ENCODE results near the gene LRP2BP.

LRP2BP gene

DNA sequence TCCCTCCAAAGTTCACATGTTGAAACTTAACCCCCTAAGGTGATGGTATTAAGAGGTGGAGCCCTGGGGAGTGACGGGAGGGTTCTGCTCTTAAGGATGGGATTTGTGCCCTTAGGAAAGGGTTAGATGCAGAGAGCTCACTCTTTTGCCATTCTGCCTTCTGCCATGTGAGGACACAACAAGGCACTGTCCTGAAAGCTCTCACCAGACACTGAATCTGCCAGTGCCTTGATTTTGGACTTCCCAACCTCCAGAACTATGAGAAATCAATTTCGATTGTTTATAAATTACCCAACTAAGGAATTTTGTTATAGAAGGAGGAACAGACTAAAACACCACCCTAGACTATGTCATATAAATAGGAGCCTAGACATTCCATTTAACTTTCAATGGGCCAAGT, 11.7 kb downstream of the LRP2BP start:
- H3K4me1 Mint-ChIP-seq (ENCODE audit: low read depth), result no peaks in the 10 kb centered on the region
- H3K4me3 Mint-ChIP-seq, result no peak overlapping the region
- peaks cover 13% of the 10 kb centered on the region for H3K9me3 Mint-ChIP-seq
- peaks cover 43% of the 10 kb centered on the region for H3K27me3 Mint-ChIP-seq
- H3K27ac Mint-ChIP-seq, result no peak overlapping the region
- intact Hi-C loops (cut with micrococcal nuclease), result no loop called here
- H3K36me3 Mint-ChIP-seq (ENCODE audit: low read depth), result no peaks in the 10 kb centered on the region

DNA sequence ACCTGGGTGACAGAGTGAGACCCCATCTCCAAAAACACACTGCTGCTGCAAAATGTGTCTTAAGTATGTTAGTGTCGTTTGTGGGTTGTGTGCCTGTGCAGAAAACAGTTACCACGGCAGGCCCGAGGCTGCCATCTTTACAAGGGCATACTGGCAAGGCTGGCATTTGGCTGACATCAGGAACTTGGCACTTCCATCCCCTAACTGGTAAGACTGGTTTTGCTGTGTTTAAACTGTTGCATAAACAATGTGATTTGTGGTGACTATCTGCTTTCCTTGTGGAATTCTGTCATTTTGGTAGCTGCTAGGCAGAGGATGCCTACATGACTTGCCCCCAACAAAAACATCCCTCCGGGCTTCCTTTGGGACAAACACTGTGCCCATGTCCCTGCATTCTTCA, 12.3 kb downstream of the LRP2BP start:
- no peak overlapping the region for H3K4me3 Mint-ChIP-seq
- no peaks in the 10 kb centered on the region for H3K36me3 Mint-ChIP-seq (ENCODE audit: low read depth)
- no peaks in the 10 kb centered on the region for H3K4me1 Mint-ChIP-seq (ENCODE audit: low read depth)
- peaks cover 43% of the 10 kb centered on the region for H3K27me3 Mint-ChIP-seq
- intact Hi-C loops (cut with micrococcal nuclease), result no loop called here
- no peak overlapping the region for H3K27ac Mint-ChIP-seq
- H3K9me3 Mint-ChIP-seq, result peaks cover 13% of the 10 kb centered on the region

DNA sequence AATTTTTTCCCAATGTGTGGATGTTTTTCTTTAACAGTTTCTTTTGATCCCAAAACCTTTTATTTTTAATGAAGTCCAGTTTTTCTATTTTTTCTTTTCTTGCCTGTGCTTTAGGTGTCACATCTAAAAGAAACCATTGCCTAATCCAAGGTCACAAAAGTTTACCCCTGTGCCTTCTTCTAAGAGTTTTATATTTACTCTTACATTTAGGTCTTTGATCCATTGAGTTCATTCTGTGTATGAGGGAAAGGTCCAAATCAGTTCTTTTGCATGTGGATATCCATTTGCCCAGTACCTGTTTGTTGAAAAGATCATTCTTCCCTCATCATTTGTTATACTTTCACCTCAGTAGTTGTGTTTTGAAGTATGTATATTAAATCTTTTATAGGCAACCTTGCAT, 13.0 kb downstream of the LRP2BP start:
- Mint-ChIP-seq H3K4me1 (ENCODE audit: low read depth) (no peaks in the 10 kb centered on the region), H3K27ac (no peak overlapping the region), H3K4me3 (no peak overlapping the region), H3K9me3 (peaks cover 13% of the 10 kb centered on the region), H3K36me3 (ENCODE audit: low read depth) (no peaks in the 10 kb centered on the region), H3K27me3 (peaks cover 39% of the 10 kb centered on the region)
- intact Hi-C loops (cut with micrococcal nuclease), result no loop called here

DNA sequence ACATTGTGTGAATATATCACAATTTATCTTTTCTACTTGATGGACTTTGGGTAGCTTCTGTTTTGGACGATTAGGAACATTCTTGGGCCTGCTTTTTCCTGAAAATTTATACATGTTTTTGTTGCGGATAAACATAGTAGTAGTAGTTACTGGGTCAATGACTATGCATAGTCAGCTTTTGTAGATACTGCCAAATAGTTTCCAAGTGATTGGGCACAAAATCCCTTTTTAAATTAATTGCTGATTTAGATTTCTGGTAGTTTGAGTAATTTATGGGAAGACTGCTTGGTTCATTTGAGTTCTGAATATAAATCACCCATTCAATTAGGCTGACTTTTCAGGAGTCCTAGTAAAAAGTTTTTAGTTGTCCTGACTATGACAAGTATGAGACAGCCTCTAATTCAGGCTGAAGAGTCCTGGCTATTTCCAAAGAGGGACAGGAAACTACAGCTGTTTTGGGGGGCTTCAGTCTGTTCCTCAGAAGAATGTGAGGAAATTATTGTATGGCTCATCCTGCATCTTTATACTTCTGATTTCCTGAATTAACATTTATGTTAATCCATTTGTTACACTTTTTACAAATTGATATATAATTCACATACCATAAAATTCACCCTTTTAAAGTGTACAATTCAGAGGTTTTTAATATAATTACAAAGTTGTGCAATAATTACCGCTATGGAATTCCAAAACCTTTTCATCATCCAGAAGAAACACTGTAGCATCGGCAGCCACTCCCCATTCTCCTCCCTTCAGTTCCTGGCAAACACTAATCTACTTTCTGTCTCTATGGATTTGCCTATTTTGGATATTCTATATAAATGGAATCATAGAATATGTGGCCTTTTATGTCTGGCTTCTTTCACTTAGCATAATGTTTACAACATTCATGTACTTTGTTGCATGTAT, 14.2 kb downstream of the LRP2BP start:
- no peak overlapping the region for H3K4me3 Mint-ChIP-seq
- H3K4me1 Mint-ChIP-seq (ENCODE audit: low read depth), result no peaks in the 10 kb centered on the region
- no peaks in the 10 kb centered on the region for H3K36me3 Mint-ChIP-seq (ENCODE audit: low read depth)
- intact Hi-C loops (cut with micrococcal nuclease), result no loop called here
- no peak overlapping the region for H3K27ac Mint-ChIP-seq
- H3K9me3 Mint-ChIP-seq, result peaks cover 13% of the 10 kb centered on the region
- H3K27me3 Mint-ChIP-seq, result peaks cover 31% of the 10 kb centered on the region

DNA sequence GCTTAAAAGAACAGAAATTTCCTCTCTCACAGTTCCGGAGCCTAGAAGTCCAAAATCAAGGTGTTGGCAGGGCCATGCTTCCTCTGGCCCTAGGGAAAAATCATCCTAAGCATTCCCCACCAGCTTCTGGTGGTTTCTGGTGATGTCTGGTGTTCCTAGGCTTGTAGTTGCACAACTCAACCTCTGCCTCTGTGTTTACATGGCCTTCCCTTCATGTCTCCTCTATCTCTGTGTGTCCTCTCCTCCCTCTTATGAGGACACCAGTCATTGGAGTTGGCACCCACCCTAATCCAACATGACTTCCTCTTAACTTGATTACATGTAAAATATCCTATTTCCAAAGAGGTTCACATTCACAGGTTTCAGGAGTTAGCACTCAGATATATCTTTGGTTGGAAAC, 15.4 kb downstream of the LRP2BP start:
- intact Hi-C loops (cut with micrococcal nuclease), result no loop called here

DNA sequence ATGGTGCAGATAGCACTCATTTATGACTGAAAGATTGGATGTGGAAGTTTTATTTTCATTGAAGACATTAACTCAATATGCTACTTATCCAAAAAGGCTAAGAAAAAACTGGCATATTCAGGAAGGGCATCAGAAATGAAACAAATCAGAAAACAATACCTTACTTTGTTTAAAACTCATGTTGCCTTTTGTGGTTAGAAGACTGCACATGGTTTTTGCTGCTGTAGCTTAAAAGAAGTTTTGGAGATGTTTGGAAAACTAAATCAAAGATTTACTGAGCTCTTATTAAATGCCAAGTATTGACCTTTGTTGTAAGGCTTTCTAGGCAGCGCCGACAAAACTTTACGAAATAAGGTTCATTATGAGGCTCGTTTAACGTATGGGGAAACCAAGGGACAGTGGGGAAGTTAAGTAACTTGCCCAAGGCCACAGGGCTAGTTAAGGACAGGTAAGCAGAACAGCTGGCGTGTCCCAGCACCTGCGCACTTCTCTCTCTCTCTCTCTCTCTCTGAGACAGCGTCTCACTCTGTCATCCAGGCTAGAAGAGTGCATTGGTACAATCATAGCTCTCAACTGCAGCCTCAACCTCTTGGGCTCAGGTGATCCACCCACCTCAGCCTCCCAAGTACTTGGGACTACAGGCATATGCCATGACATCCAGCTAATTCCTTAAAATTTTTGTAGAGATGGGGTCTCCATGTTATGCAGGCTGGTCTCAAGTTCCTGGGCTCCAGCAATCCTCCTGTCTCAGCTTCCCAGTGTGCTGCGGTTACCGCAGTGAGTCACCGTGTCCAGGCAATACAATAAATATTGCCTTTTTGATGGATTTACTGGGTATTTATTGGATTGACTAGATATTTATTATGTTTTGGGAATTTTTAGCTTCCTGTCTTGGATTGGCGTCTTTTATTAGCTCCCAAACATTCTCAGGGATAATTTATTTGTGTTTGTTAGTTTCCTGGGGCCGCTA, 16.1 kb downstream of the LRP2BP start:
- Mint-ChIP-seq H3K4me1 (ENCODE audit: low read depth) (peaks cover 4% of the 10 kb centered on the region), H3K36me3 (ENCODE audit: low read depth) (no peaks in the 10 kb centered on the region), H3K4me3 (no peak overlapping the region), H3K27me3 (peaks cover 20% of the 10 kb centered on the region), H3K27ac (no peak overlapping the region), H3K9me3 (peaks cover 13% of the 10 kb centered on the region)
- intact Hi-C loops (cut with micrococcal nuclease), result no loop called here

More for the DNA sequence above, 15.4 kb downstream of the LRP2BP start:
- no peak overlapping the region for H3K4me3 Mint-ChIP-seq
- H3K36me3 Mint-ChIP-seq (ENCODE audit: low read depth), result no peaks in the 10 kb centered on the region
- peaks cover 22% of the 10 kb centered on the region for H3K27me3 Mint-ChIP-seq
- H3K4me1 Mint-ChIP-seq (ENCODE audit: low read depth), result no peaks in the 10 kb centered on the region
- no peak overlapping the region for H3K27ac Mint-ChIP-seq
- peaks cover 13% of the 10 kb centered on the region for H3K9me3 Mint-ChIP-seq

DNA sequence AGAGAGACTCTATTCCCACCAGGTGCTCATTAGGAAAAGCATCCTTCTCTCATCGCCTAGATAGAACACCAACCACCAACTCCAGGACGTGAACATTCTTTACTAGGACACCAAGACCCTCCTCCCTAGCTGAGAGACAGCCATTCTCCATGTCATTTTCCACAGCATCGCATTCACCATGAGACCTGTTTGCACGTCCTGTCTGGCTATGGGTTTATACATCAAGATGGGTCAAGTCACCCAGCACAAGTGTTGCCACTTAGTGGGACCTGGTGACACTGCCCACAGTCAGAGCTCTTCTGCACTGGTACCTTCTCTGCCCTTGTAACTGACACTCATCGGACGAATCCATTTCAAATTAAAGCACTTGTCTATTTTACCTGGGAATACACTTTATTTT, 17.5 kb downstream of the LRP2BP start:
- Mint-ChIP-seq H3K4me3 (no peak overlapping the region), H3K36me3 (ENCODE audit: low read depth) (no peaks in the 10 kb centered on the region), H3K4me1 (ENCODE audit: low read depth) (peaks cover 9% of the 10 kb centered on the region), H3K27me3 (peaks cover 13% of the 10 kb centered on the region), H3K9me3 (peaks cover 13% of the 10 kb centered on the region), H3K27ac (no peak overlapping the region)
- intact Hi-C loops (cut with micrococcal nuclease), result no loop called here

DNA sequence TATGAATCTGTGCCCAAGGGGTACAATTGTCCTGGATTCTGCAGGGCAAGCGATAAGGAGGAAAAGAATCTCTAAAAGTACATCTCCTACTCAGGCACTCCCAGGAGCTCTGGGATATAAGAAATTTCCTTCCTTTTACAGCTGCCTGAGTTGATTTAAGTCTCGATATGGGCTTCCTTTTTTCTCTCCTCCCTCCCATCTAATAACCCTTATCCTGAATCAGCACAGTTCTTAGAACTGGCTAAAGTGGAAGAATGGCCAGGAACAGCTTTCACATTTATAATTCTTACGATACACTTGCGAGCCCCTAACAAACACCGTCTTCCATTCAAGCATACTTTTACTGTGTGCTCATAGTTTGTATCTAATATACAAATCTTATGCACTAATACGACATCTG, 21.2 kb downstream of the LRP2BP start:
- Mint-ChIP-seq H3K4me1 (ENCODE audit: low read depth) (peaks cover 9% of the 10 kb centered on the region), H3K27me3 (peaks cover 15% of the 10 kb centered on the region), H3K36me3 (ENCODE audit: low read depth) (no peaks in the 10 kb centered on the region), H3K9me3 (no peaks in the 10 kb centered on the region), H3K27ac (no peak overlapping the region), H3K4me3 (peak overlapping the region; percentile 30)
- intact Hi-C loops (cut with micrococcal nuclease), result no loop called here

DNA sequence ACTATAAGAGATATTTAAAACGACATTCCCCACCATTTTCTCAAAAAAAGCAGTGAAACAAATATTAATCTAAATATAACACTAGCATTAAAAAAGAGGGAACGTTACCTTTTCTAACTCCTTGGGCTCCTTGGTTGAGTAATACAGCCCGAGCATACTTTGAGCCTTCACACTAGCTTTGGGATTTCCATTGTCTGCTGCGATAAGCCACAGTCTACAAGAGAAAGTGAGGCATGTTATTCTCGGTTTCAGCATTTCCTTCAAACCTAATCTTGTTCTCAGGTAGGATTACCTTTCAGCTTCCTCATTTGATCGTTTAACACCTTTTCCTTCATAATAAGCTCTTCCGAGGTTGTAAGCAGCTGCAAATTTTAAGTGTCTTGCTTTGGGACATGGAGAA, 21.7 kb downstream of the LRP2BP start:
- no peak overlapping the region for H3K27ac Mint-ChIP-seq
- H3K27me3 Mint-ChIP-seq, result peaks cover 15% of the 10 kb centered on the region
- no peaks in the 10 kb centered on the region for H3K36me3 Mint-ChIP-seq (ENCODE audit: low read depth)
- H3K9me3 Mint-ChIP-seq, result no peaks in the 10 kb centered on the region
- H3K4me3 Mint-ChIP-seq, result no peak overlapping the region
- intact Hi-C loops (cut with micrococcal nuclease), result no loop called here
- H3K4me1 Mint-ChIP-seq (ENCODE audit: low read depth), result peaks cover 9% of the 10 kb centered on the region

DNA sequence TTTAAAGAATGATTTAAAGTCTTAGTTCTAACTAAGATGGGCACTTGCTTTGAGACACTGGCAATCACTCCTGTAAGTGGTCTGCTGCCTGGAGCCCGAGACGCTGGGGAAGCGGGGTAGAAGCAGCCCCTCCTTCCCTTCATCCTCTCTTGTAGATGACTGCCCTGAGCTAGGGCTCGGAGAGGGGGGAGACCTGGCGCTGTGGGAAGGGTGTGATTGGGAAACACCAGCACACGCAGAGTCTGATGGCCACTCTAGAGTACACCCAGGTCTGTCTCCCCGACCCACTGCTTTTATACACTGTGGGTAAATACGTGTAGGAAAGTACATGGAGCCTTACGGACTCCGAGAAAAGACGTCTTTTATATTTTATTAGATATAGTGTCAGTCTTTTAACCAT, 24.0 kb downstream of the LRP2BP start:
- peaks cover 9% of the 10 kb centered on the region for H3K4me1 Mint-ChIP-seq (ENCODE audit: low read depth)
- no peaks in the 10 kb centered on the region for H3K9me3 Mint-ChIP-seq
- no peak overlapping the region for H3K27ac Mint-ChIP-seq
- peaks cover 15% of the 10 kb centered on the region for H3K27me3 Mint-ChIP-seq
- H3K4me3 Mint-ChIP-seq, result no peak overlapping the region
- intact Hi-C loops (cut with micrococcal nuclease), result no loop called here
- H3K36me3 Mint-ChIP-seq (ENCODE audit: low read depth), result no peaks in the 10 kb centered on the region

DNA sequence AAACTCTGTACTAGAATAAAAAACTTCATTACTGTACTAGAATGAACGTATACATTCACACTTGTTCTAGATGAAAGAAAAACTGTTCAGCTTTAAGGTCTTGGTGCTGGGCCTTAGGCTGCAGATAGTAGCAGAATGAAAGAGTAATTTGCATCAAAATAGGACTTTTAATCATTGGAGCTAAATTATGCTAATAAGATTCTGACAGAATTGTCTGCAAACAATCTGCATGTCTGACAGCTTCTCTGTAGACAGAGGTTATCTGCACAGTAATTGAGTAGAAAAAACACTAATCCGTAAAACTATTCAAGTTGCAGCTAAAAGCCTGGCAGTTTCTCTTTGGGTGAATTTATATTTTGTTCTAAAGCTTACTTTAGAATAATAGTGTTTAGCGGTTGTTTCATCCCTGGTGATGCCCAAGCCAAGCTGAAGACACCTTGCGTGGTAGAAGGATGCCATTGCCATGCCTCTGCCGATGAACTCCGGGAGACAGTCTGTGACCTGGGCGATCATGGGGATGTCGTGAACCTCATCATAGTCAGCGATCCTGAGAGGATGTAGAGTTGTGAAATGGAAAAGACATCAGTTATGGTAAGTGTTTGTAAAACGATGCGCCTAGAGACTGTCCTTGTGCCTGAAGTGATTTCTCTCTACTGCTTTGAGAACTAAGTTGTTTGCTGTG, 25.3 kb downstream of the LRP2BP start:
- Mint-ChIP-seq H3K36me3 (ENCODE audit: low read depth) (no peaks in the 10 kb centered on the region), H3K27me3 (peaks cover 15% of the 10 kb centered on the region), H3K27ac (no peak overlapping the region), H3K4me1 (ENCODE audit: low read depth) (peaks cover 9% of the 10 kb centered on the region), H3K9me3 (no peaks in the 10 kb centered on the region), H3K4me3 (no peak overlapping the region)
- intact Hi-C loops (cut with micrococcal nuclease), result no loop called here

DNA sequence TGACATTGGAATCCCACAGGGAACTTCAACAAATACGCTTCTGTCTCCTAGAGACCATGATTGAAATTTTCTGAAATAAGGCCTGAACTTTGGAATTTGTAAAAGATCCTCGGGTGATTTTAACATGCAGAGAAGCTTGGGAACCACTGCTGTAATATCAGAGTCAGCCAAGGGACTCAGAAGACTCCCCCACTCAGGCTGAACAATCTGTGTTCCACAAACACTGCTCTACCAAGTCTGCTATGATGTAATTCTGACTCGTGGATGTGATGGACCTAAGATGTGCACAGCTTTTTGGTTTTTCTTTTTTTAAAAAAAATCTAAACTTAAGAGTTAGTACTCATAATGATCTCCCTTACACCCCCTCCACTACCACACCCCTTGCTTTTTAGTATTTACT, 26.0 kb downstream of the LRP2BP start:
- Mint-ChIP-seq H3K27me3 (peaks cover 12% of the 10 kb centered on the region), H3K4me1 (ENCODE audit: low read depth) (peaks cover 6% of the 10 kb centered on the region), H3K9me3 (no peaks in the 10 kb centered on the region), H3K36me3 (ENCODE audit: low read depth) (no peaks in the 10 kb centered on the region), H3K4me3 (no peak overlapping the region), H3K27ac (no peak overlapping the region)
- intact Hi-C loops (cut with micrococcal nuclease), result no loop called here

DNA sequence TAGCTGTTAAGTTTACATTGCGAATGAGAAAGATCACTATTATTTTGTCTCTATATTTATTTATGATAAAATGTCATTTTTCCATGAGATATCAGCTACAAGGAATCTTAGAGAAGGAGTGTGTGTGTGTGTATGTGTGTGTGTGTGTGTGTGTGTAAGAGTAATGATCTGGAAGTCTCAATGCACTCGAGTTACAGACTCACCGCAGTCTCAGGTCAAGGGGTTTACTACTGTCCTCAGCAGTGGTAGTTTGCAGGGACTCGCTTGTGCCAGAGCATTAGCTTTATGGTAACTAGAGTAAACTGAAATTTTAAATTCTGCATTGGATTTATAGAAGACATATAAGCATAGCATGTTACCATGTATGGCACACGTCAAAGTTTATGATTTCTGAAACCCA, 30.8 kb downstream of the LRP2BP start:
- Mint-ChIP-seq H3K36me3 (ENCODE audit: low read depth) (no peaks in the 10 kb centered on the region), H3K9me3 (no peaks in the 10 kb centered on the region), H3K4me3 (no peak overlapping the region), H3K27me3 (no peaks in the 10 kb centered on the region), H3K27ac (no peak overlapping the region), H3K4me1 (ENCODE audit: low read depth) (no peaks in the 10 kb centered on the region)
- intact Hi-C loops (cut with micrococcal nuclease), result no loop called here

DNA sequence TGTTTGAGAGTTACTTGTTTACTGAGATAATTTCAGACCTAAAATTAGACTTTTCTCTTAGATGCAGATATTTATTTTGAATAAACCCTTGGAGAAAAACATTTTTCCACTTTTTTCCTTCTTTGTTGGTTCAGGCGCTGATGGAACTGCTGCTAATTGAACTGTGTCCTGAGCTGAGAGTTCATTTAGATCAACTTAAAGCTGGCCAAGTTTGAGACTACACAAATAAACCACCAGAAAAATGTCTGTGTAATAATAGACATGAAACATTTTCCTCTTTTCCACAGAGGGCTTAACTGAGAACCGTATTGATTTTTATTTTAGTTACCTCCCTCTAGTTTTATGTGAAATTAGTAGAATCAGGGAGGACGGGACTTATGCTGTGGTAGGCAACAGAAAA, 32.5 kb downstream of the LRP2BP start:
- Mint-ChIP-seq H3K27ac (no peak overlapping the region), H3K36me3 (ENCODE audit: low read depth) (no peaks in the 10 kb centered on the region), H3K27me3 (no peaks in the 10 kb centered on the region), H3K9me3 (no peaks in the 10 kb centered on the region), H3K4me3 (no peak overlapping the region), H3K4me1 (ENCODE audit: low read depth) (no peaks in the 10 kb centered on the region)
- intact Hi-C loops (cut with micrococcal nuclease), result no loop called here

All from dendritic cell treated with granulocyte-macrophage colony-stimulating factor and Interleukin-4, amounts not matched to agents 40 ng/mL and 50 ng/mL, for 4 days (primary cell).